GM12891 (cell line): Measurements from ENCODE around the gene MLLT11.

ENCODE experiments used
- POLR2A ChIP-seq: IDR thresholded peaks from 2 replicates; pipeline ENCODE4 v1.6.1; 2011; ENCODE audit warnings: low read depth, low read length, control low read depth
- POLR2AphosphoS5 ChIP-seq: IDR thresholded peaks from 2 replicates; pipeline ENCODE4 v1.6.1; 2011; ENCODE audit warnings: low read depth, low read length, control low read depth
- TAF1 ChIP-seq: IDR thresholded peaks from 2 replicates; pipeline ENCODE4 v1.6.1; 2011; ENCODE audit warnings: low read depth, low read length, control low read depth

- no peak for TF ChIP-seq TAF1
- no peak for TF ChIP-seq POLR2A
- no peak for TF ChIP-seq POLR2AphosphoS5
Observed at GRCh38 chr1:151036356-151036755, 23.8 kb upstream of the MLLT11 start, which contains the start of gene BNIPL.
